Measurements from ENCODE around the gene GALNT10. TPM values are rescaled to one million over a fixed set of nuclear protein-coding genes. Genes with fewer than 3 reads are reported as not detected.

Gene GALNT10
- total RNA-seq, 1 experiment from 2014 or later = 22.9 TPM

DNA sequence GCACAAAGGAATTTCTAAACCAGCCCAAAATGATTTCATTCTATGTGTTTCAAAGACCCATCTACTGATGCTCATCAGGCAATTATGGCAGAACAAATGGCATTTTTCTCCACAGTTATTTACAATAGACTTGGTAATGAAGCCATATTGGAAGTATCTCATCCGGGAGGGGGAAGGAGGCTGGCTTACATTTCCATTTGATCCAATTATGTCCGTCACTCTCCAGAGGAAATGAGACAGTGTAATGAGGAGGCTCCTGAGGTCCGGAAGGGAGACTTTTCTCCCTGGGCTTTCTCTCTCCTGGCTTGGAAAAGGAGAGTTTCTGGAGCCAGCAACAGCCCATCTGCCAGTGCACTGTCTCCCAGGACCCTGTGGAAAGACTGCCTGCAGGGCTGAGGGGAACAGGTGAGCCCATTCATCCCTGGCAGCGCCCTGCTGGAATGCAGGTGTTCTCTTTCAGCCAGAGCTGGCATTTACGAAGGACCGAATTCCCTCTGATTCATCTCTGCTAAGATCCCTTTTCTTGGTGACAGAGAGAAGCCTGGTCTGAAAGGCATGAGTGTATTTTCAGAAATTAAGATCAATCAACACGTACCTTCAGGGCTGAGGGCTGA is 200.3 kb downstream of the GALNT10 start:
- H3K4me3 Mint-ChIP-seq = no peak overlapping the region
- ChIA-PET POLR2A (no interaction called here), CTCF (no interaction called here)
- no peaks in the 10 kb centered on the region for H3K27me3 Mint-ChIP-seq (ENCODE audit: low read depth)
- DNase-seq (ENCODE audit: low spot score) (no peak), ATAC-seq (no peak)
- H3K27ac Mint-ChIP-seq = no peak overlapping the region
- peaks cover 7% of the 10 kb centered on the region; the same call in 1 of the 2 replicates for H3K9me3 Mint-ChIP-seq
- peaks cover 34% of the 10 kb centered on the region for H3K4me1 Mint-ChIP-seq
- no peak for TF ChIP-seq ZNF232 (CRISPR knock-in tag; IDR thresholded peaks at IDR 0.05)
- TF ChIP-seq, protein P1, sequence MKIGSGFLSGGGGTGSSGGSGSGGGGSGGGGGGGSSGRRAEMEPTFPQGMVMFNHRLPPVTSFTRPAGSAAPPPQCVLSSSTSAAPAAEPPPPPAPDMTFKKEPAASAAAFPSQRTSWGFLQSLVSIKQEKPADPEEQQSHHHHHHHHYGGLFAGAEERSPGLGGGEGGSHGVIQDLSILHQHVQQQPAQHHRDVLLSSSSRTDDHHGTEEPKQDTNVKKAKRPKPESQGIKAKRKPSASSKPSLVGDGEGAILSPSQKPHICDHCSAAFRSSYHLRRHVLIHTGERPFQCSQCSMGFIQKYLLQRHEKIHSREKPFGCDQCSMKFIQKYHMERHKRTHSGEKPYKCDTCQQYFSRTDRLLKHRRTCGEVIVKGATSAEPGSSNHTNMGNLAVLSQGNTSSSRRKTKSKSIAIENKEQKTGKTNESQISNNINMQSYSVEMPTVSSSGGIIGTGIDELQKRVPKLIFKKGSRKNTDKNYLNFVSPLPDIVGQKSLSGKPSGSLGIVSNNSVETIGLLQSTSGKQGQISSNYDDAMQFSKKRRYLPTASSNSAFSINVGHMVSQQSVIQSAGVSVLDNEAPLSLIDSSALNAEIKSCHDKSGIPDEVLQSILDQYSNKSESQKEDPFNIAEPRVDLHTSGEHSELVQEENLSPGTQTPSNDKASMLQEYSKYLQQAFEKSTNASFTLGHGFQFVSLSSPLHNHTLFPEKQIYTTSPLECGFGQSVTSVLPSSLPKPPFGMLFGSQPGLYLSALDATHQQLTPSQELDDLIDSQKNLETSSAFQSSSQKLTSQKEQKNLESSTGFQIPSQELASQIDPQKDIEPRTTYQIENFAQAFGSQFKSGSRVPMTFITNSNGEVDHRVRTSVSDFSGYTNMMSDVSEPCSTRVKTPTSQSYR (CRISPR knock-in tag; IDR thresholded peaks at IDR 0.05) = no peak
- TF ChIP-seq SP1 (CRISPR knock-in tag; conservative IDR thresholded peaks at IDR 0.05) = no peak
- no peak for TF ChIP-seq GRHL2 (CRISPR knock-in tag; IDR thresholded peaks at IDR 0.05; ENCODE audit: insufficient replicate concordance, severe bottlenecking)
- TF ChIP-seq, protein P2, sequence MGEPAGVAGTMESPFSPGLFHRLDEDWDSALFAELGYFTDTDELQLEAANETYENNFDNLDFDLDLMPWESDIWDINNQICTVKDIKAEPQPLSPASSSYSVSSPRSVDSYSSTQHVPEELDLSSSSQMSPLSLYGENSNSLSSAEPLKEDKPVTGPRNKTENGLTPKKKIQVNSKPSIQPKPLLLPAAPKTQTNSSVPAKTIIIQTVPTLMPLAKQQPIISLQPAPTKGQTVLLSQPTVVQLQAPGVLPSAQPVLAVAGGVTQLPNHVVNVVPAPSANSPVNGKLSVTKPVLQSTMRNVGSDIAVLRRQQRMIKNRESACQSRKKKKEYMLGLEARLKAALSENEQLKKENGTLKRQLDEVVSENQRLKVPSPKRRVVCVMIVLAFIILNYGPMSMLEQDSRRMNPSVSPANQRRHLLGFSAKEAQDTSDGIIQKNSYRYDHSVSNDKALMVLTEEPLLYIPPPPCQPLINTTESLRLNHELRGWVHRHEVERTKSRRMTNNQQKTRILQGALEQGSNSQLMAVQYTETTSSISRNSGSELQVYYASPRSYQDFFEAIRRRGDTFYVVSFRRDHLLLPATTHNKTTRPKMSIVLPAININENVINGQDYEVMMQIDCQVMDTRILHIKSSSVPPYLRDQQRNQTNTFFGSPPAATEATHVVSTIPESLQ (CRISPR knock-in tag; IDR thresholded peaks at IDR 0.05) = no peak
- TF ChIP-seq NR3C1 (CRISPR knock-in tag; conservative IDR thresholded peaks at IDR 0.05; ENCODE audit: low read depth) = no peak
- TF ChIP-seq, protein P3, sequence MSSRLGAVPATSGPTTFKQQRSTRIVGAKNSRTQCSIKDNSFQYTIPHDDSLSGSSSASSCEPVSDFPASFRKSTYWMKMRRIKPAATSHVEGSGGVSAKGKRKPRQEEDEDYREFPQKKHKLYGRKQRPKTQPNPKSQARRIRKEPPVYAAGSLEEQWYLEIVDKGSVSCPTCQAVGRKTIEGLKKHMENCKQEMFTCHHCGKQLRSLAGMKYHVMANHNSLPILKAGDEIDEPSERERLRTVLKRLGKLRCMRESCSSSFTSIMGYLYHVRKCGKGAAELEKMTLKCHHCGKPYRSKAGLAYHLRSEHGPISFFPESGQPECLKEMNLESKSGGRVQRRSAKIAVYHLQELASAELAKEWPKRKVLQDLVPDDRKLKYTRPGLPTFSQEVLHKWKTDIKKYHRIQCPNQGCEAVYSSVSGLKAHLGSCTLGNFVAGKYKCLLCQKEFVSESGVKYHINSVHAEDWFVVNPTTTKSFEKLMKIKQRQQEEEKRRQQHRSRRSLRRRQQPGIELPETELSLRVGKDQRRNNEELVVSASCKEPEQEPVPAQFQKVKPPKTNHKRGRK (CRISPR knock-in tag; IDR thresholded peaks at IDR 0.05; ENCODE audit: borderline replicate concordance) = no peak
- TF ChIP-seq, protein P4, sequence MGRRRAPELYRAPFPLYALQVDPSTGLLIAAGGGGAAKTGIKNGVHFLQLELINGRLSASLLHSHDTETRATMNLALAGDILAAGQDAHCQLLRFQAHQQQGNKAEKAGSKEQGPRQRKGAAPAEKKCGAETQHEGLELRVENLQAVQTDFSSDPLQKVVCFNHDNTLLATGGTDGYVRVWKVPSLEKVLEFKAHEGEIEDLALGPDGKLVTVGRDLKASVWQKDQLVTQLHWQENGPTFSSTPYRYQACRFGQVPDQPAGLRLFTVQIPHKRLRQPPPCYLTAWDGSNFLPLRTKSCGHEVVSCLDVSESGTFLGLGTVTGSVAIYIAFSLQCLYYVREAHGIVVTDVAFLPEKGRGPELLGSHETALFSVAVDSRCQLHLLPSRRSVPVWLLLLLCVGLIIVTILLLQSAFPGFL (CRISPR knock-in tag; IDR thresholded peaks at IDR 0.05; ENCODE audit: borderline replicate concordance) = no peak
- TF ChIP-seq, protein P5, sequence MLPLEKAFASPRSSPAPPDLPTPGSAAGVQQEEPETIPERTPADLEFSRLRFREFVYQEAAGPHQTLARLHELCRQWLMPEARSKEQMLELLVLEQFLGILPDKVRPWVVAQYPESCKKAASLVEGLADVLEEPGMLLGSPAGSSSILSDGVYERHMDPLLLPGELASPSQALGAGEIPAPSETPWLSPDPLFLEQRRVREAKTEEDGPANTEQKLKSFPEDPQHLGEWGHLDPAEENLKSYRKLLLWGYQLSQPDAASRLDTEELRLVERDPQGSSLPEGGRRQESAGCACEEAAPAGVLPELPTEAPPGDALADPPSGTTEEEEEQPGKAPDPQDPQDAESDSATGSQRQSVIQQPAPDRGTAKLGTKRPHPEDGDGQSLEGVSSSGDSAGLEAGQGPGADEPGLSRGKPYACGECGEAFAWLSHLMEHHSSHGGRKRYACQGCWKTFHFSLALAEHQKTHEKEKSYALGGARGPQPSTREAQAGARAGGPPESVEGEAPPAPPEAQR (CRISPR knock-in tag; IDR thresholded peaks at IDR 0.05) = no peak
- peaks cover 16% of the 10 kb centered on the region for H3K36me3 Mint-ChIP-seq

DNA sequence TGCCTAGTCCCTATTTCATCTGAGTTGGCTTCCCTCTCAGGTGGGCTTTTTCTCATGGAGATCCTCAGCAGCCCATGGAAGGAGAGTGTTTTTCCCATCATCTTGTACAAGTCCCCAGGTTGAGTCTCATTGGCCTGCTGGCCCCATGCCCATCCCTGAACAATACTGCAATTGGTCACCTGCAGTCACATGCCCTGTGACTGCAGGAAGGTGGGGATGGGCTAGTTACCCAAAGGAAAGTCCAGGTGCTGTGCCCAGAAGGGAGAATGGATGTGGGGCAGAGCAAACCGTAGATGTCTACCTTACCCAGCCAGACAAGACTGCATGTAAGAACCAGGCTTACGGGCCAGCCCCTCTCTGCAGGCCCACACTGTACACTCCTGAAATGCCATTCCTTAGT is 201.3 kb downstream of the GALNT10 start:
- Mint-ChIP-seq H3K9me3 (peaks cover 7% of the 10 kb centered on the region; the same call in 1 of the 2 replicates), H3K4me1 (peaks cover 41% of the 10 kb centered on the region), H3K4me3 (no peak overlapping the region), H3K27me3 (ENCODE audit: low read depth) (no peaks in the 10 kb centered on the region), H3K27ac (no peak overlapping the region), H3K36me3 (peaks cover 16% of the 10 kb centered on the region)
- ATAC-seq (no peak), DNase-seq (ENCODE audit: low spot score) (no peak)
- POLR2A ChIA-PET = no interaction called here
- CTCF ChIA-PET = no interaction called here
- no peak for TF ChIP-seq NR1H2 (CRISPR knock-in tag; IDR thresholded peaks at IDR 0.05)
- no peak for TF ChIP-seq JUN (CRISPR knock-in tag; IDR thresholded peaks at IDR 0.05)
- TF ChIP-seq, protein P6, sequence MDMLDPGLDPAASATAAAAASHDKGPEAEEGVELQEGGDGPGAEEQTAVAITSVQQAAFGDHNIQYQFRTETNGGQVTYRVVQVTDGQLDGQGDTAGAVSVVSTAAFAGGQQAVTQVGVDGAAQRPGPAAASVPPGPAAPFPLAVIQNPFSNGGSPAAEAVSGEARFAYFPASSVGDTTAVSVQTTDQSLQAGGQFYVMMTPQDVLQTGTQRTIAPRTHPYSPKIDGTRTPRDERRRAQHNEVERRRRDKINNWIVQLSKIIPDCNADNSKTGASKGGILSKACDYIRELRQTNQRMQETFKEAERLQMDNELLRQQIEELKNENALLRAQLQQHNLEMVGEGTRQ (CRISPR knock-in tag; IDR thresholded peaks at IDR 0.05) = no peak
- no peak for TF ChIP-seq GTF2I (CRISPR knock-in tag; conservative IDR thresholded peaks at IDR 0.05)
- TF ChIP-seq, protein P7, sequence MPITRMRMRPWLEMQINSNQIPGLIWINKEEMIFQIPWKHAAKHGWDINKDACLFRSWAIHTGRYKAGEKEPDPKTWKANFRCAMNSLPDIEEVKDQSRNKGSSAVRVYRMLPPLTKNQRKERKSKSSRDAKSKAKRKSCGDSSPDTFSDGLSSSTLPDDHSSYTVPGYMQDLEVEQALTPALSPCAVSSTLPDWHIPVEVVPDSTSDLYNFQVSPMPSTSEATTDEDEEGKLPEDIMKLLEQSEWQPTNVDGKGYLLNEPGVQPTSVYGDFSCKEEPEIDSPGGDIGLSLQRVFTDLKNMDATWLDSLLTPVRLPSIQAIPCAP (CRISPR knock-in tag; IDR thresholded peaks at IDR 0.05) = no peak
- no peak for TF ChIP-seq ELF4 (CRISPR knock-in tag; IDR thresholded peaks at IDR 0.05; ENCODE audit: low read depth)
- TF ChIP-seq GABPB1 (CRISPR knock-in tag; IDR thresholded peaks at IDR 0.05) = no peak
- no peak for TF ChIP-seq TEAD1 (CRISPR knock-in tag; IDR thresholded peaks at IDR 0.05)
- no peak for TF ChIP-seq OVOL2 (CRISPR knock-in tag; IDR thresholded peaks at IDR 0.05; ENCODE audit: borderline replicate concordance)
- TF ChIP-seq SP1 (CRISPR knock-in tag; conservative IDR thresholded peaks at IDR 0.05) = no peak
- TF ChIP-seq NFYB (CRISPR knock-in tag; conservative IDR thresholded peaks at IDR 0.05; ENCODE audit: low read depth) = no peak
- TF ChIP-seq NR3C1 (CRISPR knock-in tag; conservative IDR thresholded peaks at IDR 0.05; ENCODE audit: low read depth) = no peak
- TF ChIP-seq, protein P8, sequence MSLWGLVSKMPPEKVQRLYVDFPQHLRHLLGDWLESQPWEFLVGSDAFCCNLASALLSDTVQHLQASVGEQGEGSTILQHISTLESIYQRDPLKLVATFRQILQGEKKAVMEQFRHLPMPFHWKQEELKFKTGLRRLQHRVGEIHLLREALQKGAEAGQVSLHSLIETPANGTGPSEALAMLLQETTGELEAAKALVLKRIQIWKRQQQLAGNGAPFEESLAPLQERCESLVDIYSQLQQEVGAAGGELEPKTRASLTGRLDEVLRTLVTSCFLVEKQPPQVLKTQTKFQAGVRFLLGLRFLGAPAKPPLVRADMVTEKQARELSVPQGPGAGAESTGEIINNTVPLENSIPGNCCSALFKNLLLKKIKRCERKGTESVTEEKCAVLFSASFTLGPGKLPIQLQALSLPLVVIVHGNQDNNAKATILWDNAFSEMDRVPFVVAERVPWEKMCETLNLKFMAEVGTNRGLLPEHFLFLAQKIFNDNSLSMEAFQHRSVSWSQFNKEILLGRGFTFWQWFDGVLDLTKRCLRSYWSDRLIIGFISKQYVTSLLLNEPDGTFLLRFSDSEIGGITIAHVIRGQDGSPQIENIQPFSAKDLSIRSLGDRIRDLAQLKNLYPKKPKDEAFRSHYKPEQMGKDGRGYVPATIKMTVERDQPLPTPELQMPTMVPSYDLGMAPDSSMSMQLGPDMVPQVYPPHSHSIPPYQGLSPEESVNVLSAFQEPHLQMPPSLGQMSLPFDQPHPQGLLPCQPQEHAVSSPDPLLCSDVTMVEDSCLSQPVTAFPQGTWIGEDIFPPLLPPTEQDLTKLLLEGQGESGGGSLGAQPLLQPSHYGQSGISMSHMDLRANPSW (CRISPR knock-in tag; conservative IDR thresholded peaks at IDR 0.05; ENCODE audit: low read depth) = no peak
- no peak for TF ChIP-seq MYBL2 (CRISPR knock-in tag; IDR thresholded peaks at IDR 0.05)

Measured in WTC11 (cell line).